Umbilical cord (tissue), 1 donor: ENCODE measurements around the gene RASA2. TPM values are rescaled to one million over a fixed set of nuclear protein-coding genes. Genes with fewer than 3 reads are reported as not detected.

Source experiments
- total RNA-seq: library from RNA; depleted of rRNA; stranded (reverse); fragments of >200 nt; gene quantifications from one replicate; pipeline ENCODE4 v1.2.3, GENCODE V29; 2014; ENCODE audit warnings: low replicate concordance; ENCODE audit not compliant: insufficient read depth

The RASA2 gene
- total RNA-seq, 1 donor from 2014 or later, result 16.9 TPM

Other genes with a start within 250 kb of the RASA2 start
- 129 TPM for gene ZBTB38, start 118.5 kb upstream of the RASA2 start, total RNA-seq